ENCODE results near the gene ARHGEF4. TPM values are rescaled to one million over a fixed set of nuclear protein-coding genes. Genes with fewer than 3 reads are reported as not detected.

The ARHGEF4 gene
- total RNA-seq, 1 experiment from 2014 or later: 12.6 TPM

DNA sequence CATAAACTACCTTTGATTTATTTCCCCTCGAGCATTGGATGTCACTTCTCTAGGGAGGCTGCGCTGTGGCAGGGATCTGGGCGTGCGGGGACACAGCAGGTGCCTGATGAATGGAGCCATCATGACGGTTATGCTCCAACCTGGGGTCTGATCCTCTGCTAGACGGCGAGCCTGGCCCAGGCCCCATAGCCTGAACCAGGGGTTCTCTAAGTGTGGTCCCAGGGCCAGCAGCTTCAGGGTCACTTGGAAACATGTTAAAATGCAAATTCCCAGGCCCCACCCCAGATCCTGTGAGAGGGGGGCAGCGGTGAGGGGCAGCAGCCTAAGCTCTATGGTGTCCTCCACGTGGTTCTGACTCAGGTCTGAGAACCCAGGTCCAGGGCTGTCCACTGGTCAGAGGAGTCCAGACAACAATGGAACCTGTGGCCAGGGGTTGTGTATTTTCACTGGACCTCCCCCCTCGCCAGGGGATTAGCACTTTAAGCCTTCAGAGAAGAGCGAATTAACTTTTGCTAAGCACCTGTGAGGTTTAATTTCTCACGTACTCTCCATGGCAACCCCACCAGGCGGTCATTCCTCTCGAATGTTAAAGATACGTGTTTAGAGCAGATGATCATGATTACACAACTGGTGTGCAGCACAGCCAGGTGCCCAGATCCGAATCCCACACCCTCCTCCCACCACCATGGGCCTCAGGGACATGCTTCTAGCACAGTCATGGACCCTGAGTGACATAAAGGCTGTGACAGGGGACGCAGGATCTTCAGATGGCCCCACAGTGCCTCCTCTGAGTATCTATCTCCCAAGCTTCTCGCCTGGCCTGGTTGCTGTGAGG is 1.6 kb upstream of the ARHGEF4 start:
- no peak overlapping the region; a peak in 1 of 5 replicates for H3K4me3 Mint-ChIP-seq
- H3K4me1 Mint-ChIP-seq: peaks cover 2 to 16% of the 10 kb centered on the region in 2 experiments; a peak in 2 of 4 replicates

More for the DNA sequence above, 1.6 kb upstream of the ARHGEF4 start:
- Histone ChIP-seq H3K23ac (ENCODE audit: insufficient read length, low read depth, low read length) (no peak overlapping the region), H2BK5ac (ENCODE audit: insufficient read length, low read length) (no peak overlapping the region), H3K9me3 (ENCODE audit: control insufficient read depth, low read depth, low read length) (no peaks in the 10 kb centered on the region), H4K5ac (ENCODE audit: insufficient read length, low read depth, low read length) (no peak overlapping the region), H2AK5ac (ENCODE audit: insufficient read length, low read length) (no peak overlapping the region), H3K27me3 (ENCODE audit: insufficient read depth, low read length) (peaks cover 4% of the 10 kb centered on the region; the same call in 1 of the 2 replicates), H2BK20ac (ENCODE audit: low read depth, low read length, poor library complexity, severe bottlenecking) (no peak overlapping the region), H3K56ac (ENCODE audit: insufficient read length, low read depth, low read length) (no peak overlapping the region), H2AFZ (ENCODE audit: low read length) (no peak overlapping the region), H3K27ac (ENCODE audit: insufficient read length, low read depth, low read length) (no peak overlapping the region), H3K79me2 (ENCODE audit: insufficient read depth, low read length) (no peaks in the 10 kb centered on the region), H3T11ph (ENCODE audit: low read length) (no peak overlapping the region), H3K23me2 (ENCODE audit: insufficient read length, low read depth, low read length, poor library complexity, severe bottlenecking) (peaks cover 11% of the 10 kb centered on the region), H4K8ac (replicated peaks; ENCODE audit: insufficient read length, low read depth, low read length) (no peak overlapping the region), H3K4me2 (ENCODE audit: insufficient read depth, insufficient read length, low read length) (no peak overlapping the region), H3K14ac (ENCODE audit: insufficient read depth, low read length) (no peak overlapping the region), H4K20me1 (ENCODE audit: control insufficient read depth, insufficient read depth, insufficient read length) (no peaks in the 10 kb centered on the region), H3K9ac (ENCODE audit: extremely low read depth, insufficient read length, low read length) (no peak overlapping the region), H2BK120ac (ENCODE audit: low read depth, low read length, poor library complexity, severe bottlenecking) (no peak overlapping the region), H2BK15ac (ENCODE audit: low read depth, low read length) (no peak overlapping the region), H2BK12ac (ENCODE audit: insufficient read length, low read depth, low read length) (no peak overlapping the region), H3K4ac (ENCODE audit: low read depth, low read length) (no peak overlapping the region), H3K4me1 (ENCODE audit: insufficient read depth, low read length) (no peaks in the 10 kb centered on the region), H3K18ac (ENCODE audit: insufficient read length, low read depth, low read length) (no peak overlapping the region), H4K91ac (ENCODE audit: insufficient read length, low read depth, low read length) (no peak overlapping the region), H3K79me1 (ENCODE audit: insufficient read depth, low read depth, low read length, poor library complexity, severe bottlenecking) (no peaks in the 10 kb centered on the region)
- Mint-ChIP-seq H3K36me3 (ENCODE audit: insufficient read depth in 1 of 3, low read depth in 3 of 3) (no peaks in the 10 kb centered on the region), H3K27me3 (ENCODE audit: low read depth) (peaks cover 54% of the 10 kb centered on the region), H3K9me3 (no peaks in the 10 kb centered on the region; a peak in 2 of 5 replicates), H3K27ac (no peak overlapping the region; a peak in 1 of 7 replicates)
- DNase-seq: no peak
- WGBS (ENCODE audit: extremely low coverage, insufficient read length, low lambda C conversion rate): no CpG with 5 or more reads among the region's 18 CpGs
- TF ChIP-seq, protein P1, sequence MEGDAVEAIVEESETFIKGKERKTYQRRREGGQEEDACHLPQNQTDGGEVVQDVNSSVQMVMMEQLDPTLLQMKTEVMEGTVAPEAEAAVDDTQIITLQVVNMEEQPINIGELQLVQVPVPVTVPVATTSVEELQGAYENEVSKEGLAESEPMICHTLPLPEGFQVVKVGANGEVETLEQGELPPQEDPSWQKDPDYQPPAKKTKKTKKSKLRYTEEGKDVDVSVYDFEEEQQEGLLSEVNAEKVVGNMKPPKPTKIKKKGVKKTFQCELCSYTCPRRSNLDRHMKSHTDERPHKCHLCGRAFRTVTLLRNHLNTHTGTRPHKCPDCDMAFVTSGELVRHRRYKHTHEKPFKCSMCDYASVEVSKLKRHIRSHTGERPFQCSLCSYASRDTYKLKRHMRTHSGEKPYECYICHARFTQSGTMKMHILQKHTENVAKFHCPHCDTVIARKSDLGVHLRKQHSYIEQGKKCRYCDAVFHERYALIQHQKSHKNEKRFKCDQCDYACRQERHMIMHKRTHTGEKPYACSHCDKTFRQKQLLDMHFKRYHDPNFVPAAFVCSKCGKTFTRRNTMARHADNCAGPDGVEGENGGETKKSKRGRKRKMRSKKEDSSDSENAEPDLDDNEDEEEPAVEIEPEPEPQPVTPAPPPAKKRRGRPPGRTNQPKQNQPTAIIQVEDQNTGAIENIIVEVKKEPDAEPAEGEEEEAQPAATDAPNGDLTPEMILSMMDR (conservative IDR thresholded peaks at IDR 0.05): no peak
